ENCODE results near the gene TBC1D20.

The TBC1D20 gene

DNA sequence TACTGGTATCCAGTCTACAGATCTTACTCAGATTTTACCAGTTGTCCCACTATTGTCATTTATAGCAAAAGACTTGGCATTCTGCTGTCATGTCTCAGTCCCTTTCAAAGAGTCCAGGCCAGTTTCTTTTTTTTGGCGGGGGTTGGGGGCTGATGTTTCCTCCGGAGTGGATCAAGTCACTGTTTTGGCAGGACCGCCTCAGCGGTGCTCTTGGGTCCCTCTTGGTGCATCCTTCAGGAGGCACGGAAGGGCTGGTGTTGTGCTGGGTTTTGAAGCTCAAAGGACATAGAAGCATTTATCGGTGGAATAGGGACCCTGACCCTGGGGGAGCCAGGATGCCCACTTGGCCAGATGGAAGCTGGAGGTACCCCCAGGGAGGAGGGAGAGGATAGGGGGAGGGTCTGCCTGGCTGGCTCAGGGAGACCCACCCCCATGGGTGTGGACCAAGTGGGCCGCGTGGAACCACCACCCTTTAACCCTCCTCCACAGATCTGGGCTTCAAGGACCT, 43.4 kb downstream of the TBC1D20 start:
- no peak for DNase-seq

DNA sequence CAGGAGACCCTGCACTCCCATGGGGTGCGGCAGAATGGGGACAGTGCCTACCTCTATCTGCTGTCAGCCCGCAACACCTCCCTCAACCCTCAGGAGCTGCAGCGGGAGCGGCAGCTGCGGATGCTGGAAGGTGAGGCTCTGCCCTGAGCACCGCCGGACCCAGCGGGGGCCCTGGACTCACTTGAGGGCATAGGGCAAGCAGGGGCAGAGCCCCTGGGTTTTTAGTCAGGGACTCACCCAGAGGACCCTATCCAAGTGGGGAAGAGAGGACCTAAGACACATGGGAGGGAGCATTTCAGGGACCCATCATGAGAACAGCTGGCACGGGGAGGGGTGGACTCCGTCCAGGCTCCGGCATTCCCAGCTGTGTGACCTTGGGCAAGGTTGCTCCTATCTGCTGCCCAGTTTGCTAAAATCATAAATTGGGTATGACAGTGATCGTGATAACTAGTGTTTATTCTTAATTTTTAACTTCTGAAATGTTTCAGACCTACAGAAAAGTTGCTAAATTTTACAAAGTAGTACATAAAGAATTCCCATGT, 44.5 kb downstream of the TBC1D20 start:
- no peak for DNase-seq

DNA sequence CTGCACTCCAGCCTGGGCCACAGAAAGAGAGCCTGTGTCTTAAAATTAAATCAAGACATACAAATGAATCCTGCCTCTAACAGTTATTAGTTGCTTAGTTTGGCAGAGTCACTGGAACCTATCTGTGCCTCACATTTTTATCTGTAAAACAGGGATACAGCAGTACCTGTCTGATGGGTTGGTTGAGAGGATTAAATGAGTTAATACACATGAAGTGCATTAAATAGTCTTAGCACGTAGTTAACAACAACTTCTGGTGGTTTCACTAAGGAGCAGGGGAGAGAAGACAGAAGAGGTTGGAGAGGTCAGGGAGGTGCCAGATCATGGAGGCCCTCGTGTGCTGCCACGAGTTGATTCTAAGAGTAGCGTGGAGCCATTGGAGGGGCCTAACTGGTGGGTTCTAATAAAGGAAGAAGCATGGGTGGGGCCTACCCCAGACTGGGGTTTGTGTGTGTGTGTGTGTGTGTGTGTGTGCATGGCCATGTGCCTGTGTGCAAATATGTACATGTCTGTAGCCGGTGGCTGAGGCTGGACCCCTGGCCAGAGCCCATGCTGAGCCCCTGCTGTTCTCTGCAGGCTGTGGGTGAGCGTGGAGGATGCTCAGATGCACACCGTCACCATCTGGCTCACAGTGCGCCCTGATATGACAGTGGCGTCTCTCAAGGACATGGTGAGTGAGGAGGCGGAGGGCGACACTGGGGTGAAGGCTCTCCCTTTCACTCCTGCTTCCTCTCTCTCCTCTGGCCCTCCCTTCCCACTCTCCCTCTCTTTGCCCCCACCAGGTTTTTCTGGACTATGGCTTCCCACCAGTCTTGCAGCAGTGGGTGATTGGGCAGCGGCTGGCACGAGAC, 45.2 kb downstream of the TBC1D20 start:
- DNase-seq, result no peak

- DNase-seq, result no peak
Measured at GRCh38 chr20:415820-416322, 46.5 kb downstream of the TBC1D20 start.

DNA sequence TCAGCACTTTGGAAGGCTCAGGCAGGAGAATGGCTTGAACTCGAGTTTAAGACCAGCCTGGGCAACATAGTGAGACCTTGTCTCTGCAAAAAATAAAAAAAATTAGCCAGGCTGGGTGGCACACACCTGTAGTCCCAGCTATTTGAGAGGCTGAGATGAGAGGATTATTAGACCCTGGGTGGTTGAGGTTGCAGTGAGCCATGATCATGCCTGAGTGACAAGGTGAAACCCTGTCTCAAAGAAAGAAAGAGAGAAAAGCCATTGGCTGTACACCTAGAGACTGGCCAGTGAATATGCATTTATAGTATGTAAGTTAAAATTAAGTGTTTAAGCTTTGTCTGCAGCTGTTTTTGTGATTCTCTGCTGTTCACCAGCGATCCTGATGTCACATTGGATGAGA, 48.2 kb downstream of the TBC1D20 start:
- no peak for DNase-seq

DNA sequence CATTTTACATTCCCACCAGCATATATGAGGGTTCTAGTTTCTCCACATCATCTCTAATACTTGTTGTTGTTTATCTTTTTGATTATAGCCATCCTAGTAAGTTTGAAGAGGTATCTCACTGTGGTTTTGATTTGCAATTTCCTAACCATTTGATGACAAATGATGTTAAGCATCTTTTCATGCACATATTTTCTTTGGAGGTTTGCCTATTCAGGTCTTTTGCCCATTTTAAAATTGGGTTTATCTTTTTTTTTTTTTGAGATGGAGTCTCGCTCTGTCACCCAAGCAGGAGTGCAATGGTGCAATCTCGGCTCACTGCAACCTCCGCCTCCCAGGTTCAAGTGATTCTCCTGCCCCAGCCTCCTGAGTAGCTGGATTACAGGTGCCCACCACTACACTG, 50.3 kb downstream of the TBC1D20 start:
- no peak for DNase-seq

GRCh38 chr20:409697-410559, 52.4 kb downstream of the TBC1D20 start:
- DNase-seq, result peak; percentile 30

DNA sequence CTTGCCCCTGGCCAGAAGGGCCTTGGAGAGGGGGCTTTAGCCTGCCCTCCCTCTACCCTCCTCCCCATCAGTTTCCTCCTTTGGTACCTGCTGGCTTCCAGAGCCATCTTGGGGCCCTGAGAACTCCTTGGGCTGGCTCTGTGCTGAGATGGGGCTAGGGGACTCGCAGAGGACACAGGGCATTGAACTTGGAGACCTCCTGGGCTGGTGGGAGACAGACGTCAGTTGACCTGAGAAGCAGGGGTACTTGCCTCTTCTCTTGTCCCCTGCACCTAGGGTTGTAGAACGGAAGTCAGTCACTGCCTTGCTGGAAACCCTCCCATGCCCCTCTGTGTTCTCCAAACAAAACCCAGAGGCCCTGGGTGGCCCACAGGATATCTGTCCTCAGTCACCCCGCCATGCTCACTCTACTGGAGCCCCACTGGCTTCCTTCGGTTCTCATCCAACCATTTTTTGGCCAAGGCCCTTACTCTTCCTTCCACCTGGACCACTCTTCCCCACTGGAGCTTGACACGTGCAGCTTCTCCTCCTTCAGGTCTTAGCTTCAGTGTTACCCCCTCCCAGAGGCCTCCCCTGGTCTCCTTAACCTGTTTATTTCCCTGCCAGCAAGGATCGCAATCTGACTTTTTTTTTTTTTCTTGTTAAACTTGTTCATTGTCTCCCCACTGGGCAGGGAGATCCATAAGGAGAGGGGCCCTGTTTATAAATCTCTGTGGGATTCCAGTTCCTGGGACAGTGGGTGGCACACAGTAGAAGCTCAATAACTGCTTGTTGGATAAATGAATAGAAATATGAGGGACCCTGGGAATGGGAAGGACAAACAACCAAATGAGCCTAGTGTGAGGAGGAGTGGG, 53.3 kb downstream of the TBC1D20 start:
- DNase-seq, result peak; percentile 47

- DNase-seq, result peak; percentile 92
Measured at GRCh38 chr20:407953-408842, 54.1 kb downstream of the TBC1D20 start, which contains the start of gene RBCK1. TSS of gene RBCK1 (plus strand) at chr20:408299. CDS start at chr20:408758, 459 bp downstream.

GRCh38 chr20:407133-407952, 55.0 kb downstream of the TBC1D20 start:
- DNase-seq, result peak; percentile 82

DNA sequence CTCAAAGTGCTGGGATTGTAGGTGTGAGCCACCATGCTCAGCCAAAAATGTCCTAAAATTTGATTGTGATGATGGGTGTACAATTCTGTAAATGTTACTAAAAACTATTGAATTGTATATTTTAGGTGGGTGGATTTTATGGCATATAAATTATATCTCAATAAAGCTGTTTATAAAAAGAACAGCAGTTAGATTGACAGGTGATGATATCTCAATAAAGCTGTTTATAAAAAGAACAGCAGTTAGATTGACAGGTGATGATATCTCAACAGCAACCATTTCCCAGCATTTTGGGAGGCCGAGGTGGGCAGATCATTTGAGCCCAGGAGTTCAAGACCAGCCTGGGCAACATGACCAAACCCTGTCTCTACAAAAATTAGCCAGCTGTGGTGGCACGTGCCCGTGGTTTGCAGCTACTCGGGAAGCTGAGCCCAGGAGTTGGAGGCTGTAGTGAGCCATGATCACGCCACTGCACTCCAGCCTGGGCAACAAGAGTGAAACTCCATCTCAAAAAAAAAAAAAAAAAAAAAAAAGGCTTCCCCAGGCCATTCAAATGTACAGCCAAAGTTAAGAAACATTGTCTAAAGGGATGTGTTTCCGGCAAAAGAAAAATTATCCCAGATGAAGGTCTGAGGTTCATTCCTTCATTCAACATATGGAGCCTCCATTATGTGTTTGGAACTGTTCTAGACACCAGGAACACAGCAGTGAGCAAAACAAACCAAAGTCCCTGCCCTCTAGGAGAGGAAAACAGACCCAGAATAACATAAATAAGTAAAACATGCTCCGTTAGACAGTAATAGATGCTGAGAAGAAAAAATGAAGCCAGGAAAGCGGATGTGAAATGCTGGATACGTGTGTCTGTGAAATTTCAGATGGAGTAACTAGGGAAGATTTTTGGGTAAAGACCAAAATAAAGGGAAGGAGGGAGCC, 55.9 kb downstream of the TBC1D20 start:
- no peak for DNase-seq

DNA sequence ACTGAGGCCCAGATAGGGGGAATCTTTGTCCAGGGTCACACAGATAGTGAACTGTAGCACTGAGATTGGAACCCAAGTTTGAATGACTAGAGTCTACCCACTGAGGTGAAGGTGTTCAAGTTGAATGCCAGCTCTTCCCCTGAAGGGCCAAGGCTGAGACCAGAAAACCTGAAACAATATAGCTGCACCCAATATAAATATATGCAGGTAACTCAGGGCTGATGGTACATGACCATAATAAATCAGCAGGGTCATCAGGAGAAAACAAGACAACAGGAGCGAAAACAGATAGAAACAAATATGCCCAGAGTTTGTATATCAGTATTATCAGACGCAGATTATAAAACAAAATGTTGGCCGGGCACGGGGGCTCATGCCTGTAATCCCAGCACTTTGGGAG, 58.2 kb downstream of the TBC1D20 start:
- no peak for DNase-seq

- no peak for DNase-seq
Measured at GRCh38 chr20:403582-403957, 58.8 kb downstream of the TBC1D20 start.

- no peak for DNase-seq
Measured at GRCh38 chr20:402898-403581, 59.3 kb downstream of the TBC1D20 start.

DNA sequence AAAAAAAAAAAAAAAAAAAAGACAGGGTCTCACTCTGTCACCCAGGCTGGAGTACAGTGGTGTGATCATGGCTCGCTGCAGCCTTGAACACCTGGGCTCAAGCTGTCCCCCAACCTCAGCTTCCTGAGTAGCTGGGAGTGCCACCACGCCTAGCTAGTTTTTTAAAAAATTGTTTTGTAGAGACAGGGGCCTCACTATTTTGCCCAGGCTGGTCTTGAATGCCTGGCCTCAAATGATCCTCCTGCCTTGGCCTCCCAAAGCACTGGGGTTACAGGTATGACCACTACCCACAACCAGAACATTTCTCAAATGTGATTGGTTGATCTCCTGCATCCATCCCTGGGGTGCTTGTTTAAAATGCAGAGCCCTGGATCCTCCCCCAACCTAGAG, 59.8 kb downstream of the TBC1D20 start:
- no peak for DNase-seq

DNA sequence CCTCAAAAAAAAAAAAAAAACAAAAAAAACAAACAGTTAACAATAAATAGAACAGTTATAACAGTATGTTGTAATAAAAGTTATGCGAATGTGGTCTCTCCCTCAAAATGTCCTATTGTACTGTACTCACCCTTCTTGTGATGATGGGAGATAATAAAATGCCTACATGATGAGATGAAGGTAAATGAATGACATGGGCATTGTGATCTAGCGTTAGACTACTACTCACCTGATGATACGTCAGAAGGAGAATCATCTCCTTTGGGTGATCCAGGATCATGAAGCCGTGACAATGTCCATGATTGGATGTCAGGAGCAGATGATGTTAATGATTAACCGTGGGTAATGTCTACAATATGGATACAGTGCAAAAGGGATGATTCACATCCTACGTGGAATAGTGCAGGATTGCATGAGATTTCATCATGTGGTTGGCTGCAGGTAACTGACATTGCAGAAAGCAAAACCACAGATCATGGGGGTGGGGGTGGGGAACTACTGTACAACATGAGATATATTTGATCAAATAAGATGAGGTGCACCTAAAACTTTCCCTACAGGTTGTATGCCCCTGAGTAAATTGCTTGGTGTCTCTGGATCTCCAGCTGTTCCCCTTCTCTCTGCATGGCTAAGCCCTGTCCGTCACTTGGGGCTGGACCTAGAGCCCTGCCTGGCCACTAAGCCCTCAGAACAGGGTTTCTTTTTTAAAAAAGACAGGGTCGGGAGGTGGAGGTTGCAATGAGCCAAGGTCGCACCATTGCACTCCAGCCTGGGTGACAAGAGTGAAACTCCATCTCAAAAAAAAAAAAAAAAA, 60.4 kb downstream of the TBC1D20 start:
- no peak for DNase-seq

DNA sequence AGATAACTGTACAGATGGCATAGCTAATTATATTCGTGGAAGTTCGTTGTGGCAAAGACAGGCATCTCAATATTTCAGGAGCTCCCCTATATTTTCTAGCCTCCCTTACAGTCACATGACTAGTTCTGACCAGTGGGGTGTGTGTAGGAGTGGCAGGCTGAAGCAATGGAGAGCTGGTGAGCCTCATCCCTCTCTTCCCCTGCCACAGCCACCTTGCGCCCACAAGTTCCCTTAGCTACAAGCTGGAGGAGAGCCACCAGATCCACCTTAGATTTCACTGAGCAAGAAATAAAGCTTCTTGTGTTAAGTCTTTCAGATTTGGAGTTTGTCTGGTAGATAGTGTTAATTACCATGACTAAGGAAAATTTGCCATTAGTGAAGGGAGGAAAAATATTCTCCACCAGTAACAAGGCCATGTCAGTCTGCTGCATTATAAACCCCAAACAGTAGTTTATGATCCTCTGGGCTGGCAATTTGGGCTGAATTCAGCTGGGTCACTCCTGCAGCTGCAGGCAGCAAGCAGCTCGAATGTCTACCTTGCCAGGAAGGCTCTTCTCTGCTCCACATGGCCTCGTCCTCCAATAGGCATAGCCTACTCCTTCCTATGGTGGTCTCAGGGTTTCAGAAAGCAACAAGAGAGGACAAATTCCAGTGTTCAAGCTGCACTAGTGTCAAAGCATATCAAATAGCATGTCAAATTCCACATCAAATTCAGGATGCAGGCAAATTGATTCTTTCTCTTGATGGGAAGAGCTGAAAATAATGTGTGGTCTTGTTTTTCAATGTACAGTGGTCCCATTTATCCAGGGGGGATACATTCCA, 61.7 kb downstream of the TBC1D20 start:
- no peak for DNase-seq

Measured in activated CD4-positive, alpha-beta T cell treated with anti-CD3 and anti-CD28 coated beads, Interleukin-2, Interleukin-6, amounts not matched to agents 100 ng/mL and 50 ng/mL, durations not matched to agents 16 hours and 8 hours (primary cell).